GM10266 (cell line): ENCODE measurements around the gene APOL4.
"Not testable (repeated sequence)": the region's sequence is repeated elsewhere in the genome, so short reads cannot be mapped to it uniquely, and the experiment has no call there.

Experiments
- DNase-seq: peaks from one replicate; pipeline ENCODE4 v3.0.0; 2012; ENCODE audit errors: extremely low spot score
- TF ChIP-seq, protein P1 (sequence below): IDR thresholded peaks from 2 replicates; pipeline ENCODE4 v1.5.1; 2012; ENCODE audit warnings: mild to moderate bottlenecking, low read depth; ENCODE audit not compliant: control insufficient read depth, insufficient read depth; ENCODE audit errors: missing control alignments

Gene APOL4

DNA sequence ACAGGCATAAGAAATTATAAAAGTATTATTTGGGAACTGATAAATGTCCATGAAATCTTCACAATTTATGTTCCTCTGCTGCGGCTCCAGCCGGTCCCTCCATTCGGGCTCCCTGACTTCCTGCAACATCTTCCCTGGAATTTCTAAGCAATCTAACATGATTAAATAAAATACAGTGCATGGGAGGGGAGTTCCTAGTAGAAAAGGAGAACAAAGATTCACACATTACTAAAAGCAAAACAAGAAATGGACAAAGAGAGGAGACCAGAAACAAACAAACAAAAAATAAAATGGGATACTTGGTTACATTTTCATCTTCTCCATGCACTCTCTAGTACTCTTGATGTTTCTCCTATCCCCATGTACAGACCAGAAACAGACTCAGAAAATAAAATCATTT, 8.6 kb upstream of the APOL4 start:
- no peak for DNase-seq

DNA sequence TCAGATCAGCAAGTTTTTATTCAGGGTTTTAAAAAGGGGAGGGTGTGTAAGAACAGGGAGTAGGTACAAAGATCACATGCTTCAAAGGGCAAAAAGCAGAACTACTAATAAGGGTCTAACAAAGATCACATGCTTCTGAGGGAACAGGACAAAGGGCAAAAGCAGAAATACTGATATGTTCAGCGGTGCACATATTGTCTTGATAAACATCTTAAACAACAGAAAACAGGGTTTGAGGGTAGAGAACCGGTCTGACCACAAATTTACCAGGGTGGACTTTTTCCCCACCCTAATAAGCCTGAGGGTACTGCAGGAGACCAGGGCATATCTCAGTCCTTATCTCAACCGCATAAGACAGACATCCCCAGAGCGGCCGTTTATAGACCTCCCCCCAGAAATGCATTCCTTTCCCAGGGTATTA, 7.9 kb upstream of the APOL4 start:
- not testable (repeated sequence) for DNase-seq

More for the DNA sequence above, 8.6 kb upstream of the APOL4 start:
- TF ChIP-seq, protein P1, sequence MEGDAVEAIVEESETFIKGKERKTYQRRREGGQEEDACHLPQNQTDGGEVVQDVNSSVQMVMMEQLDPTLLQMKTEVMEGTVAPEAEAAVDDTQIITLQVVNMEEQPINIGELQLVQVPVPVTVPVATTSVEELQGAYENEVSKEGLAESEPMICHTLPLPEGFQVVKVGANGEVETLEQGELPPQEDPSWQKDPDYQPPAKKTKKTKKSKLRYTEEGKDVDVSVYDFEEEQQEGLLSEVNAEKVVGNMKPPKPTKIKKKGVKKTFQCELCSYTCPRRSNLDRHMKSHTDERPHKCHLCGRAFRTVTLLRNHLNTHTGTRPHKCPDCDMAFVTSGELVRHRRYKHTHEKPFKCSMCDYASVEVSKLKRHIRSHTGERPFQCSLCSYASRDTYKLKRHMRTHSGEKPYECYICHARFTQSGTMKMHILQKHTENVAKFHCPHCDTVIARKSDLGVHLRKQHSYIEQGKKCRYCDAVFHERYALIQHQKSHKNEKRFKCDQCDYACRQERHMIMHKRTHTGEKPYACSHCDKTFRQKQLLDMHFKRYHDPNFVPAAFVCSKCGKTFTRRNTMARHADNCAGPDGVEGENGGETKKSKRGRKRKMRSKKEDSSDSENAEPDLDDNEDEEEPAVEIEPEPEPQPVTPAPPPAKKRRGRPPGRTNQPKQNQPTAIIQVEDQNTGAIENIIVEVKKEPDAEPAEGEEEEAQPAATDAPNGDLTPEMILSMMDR: no peak

DNA sequence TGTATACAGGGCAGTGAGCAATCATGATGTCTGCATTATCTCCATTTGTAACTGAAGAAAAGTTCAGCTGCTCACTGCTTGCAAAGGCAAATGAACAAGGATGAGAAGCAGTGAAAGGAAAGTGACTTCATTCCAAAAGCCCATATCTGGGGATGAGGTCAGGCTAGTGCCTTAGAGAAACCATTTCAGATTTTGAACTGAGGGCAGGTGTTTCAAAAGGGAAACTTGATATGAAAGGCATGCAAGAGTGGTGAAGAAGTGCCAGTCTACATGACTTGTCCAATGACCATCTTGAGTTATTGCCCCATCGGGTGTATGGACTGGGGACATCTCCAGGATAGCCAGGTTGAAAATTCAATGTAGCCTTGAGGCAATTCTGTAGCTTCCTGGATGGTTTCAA, 7.3 kb upstream of the APOL4 start:
- no peak for DNase-seq

DNA sequence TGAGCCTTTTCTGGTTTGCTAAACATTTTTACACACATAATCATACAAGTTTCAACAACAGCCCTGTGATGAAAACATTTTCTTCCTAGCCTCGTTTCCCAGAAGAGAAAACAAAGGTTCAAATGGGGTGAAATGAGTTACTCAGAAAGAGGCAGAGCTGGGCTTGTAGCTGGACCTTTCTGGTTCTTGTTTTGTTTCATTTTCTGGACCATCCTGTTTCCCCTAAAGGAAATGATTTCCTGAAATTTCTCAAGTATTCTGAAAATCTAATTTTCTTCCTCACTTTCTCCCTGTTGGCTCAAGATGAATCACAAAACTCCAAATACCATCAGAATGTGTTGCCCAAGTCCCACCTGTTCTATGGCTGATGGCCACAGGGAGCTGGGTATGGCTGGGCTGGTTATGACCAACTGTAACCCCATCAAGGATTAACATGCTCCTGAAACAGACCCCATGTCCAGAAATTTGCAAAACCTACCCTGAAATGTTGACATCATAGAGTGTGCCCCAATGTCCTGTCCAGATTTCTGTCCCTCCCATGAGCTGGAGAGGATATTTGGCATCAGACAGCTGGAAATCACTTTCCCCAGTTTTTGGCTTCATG, 6.7 kb upstream of the APOL4 start:
- DNase-seq: no peak
- TF ChIP-seq, protein P1: no peak

More for the DNA sequence above, 7.3 kb upstream of the APOL4 start:
- TF ChIP-seq, protein P1: no peak

DNA sequence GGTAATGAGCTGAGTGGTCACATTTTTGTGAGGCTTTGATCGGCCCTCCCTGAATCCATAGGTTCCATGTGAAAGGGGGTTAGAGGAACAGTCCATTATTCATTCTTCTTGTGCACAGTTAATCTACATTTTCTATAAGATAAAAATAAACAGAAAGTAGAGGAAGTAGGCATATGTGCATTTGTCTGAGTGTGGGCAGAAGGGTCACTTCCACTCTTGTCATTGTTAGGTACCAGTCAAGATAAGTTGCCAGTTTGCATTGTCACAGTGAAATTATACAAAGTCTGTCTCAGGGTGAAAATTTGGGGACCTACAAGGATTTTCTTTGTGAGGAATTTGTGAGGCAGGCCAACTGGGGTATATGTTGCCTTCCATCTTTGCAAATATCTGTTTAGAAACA, 4.6 kb upstream of the APOL4 start:
- TF ChIP-seq, protein P1: no peak
- no peak for DNase-seq

DNA sequence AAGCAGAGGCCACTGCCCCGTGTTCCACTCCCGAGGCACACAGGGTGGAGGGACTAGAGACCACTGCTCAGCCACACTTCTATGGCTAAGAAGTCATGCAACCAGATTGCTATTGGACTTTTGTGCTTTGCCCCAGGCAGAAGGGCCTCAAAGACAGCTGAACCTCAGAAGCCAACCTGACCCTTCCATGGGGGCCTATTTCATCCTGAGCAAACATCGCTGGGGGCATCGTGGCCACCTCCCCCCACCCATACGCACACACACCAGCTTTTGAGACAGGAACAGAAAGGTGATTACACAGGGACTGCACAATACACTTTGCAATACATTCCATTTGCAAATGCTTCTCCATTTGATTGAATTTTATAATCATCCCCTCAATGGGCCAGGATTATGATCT, 4.0 kb upstream of the APOL4 start:
- not testable (repeated sequence) for DNase-seq

DNA sequence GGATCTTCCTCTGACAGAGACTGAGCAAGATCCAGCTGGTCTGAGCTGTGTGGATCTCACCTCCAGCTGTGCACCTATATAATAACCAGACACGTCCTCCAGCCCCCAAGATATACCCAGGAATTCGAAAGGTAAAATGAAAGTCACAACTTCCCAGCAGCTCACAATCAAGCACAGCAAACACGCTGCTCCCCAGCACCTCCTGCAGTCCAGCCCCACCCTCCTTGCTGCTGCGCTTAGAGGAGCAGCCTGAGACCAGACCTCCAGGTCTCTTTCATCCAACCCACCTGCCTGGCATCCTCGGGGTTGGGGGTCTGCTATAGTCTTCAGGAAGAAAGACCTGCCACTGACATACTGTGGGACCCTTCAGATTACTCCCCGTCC, 3.0 kb upstream of the APOL4 start:
- DNase-seq: no peak
- TF ChIP-seq, protein P1: no peak

DNA sequence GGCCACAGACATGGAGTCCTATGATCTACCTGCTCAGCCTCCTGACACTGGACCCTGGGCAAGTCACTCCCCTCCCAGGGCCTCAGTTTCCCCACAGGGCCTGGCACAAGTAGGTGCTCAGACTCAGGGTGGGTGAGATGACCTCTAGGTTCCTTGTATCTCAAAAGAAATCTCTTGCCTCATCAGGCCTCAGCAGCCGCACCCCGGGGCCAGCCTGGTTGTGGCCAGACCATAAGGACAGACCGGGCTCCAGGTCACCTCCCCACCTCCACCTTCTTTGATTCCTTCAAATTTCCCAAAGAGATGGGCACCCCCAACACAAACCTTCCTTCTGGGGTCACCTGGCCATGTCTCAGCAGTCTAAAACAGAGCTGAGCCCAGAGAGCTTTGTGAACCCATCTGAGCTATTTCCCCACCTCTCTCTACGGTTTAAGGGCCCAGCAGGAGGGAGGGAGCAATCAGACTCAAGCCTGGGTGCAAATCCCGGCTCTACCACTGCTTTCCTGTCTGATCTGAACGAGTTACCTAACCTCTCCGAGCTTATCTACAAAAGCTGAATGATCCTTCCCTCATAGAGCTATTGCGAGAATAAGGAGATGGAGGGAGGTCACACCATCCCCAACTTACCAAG, 2.5 kb upstream of the APOL4 start:
- no peak for DNase-seq
- TF ChIP-seq, protein P1: no peak

DNA sequence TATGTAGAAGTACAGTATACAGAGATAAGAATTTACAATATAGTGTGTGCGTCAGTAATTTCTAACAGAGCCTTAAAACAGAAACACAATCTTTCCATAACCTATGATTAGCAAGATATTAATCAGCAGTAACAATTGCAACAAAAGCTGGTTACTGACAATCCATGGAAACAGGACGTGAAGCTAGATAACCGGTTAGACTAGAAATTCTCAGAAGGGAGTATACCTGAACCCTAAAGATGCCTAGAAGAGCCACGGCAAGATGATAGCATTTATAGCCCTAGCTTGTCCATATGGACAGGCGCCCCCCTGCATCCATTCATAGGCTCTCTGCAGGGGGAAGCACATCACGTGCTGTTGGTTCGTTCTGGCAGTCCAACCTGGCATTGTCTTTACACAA, 1.8 kb upstream of the APOL4 start:
- DNase-seq: not testable (repeated sequence)

DNA sequence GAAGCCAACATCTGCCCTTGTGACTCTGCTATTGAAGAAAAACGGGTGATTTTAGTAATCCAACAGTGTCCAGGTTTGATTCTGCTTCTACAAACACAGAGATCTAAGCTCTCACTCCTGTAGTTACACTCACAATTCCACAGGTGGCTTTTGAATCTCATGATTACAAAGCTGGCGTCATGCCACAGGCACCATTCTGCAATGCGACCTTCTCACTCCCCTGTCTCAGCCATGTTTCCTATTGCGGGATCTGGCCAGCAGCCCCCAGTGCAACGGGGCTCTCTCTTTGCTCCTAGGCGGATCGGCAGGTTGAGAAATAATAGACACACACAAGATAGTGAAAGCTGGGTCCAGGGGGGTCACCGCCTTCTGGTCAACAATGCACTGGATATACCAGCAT, 1.3 kb upstream of the APOL4 start:
- DNase-seq: not testable (repeated sequence)

DNA sequence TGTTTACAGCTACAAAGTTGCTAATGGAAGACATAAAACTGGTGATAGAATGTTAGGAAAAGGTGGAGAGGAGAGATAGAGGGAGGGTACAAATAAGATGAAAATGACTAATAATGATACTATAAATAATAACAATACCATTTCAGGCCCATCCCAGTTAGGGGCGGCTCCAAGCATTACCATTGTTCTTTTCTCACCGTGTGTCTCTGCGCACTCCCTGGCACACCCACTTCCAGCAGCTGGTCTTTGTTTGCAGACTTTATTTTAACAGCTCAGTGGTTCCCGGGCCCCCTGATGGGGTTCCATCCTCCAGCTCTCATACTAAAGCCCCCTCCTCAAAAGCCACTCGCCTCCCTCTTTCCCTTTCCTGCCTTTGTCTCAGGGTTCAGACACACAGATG, 584 bp downstream of the APOL4 start:
- not testable (repeated sequence) for DNase-seq
